Prostate gland (tissue), 2 donors: ENCODE data around the gene PANX1. TPM values are rescaled to one million over a fixed set of nuclear protein-coding genes. Genes with fewer than 3 reads are reported as not detected.

Experiments
- DNase-seq: peaks from one replicate; pipeline ENCODE4 v3.0.0-alpha.2; 2019; ENCODE audit warnings: low spot score
- H3K27ac ChIP-seq, 2 donors: fragments of 200-600 bp; sonication (generic); 2 replicates each; pipeline ENCODE4 v1.5.1; 2017 to 2019
- H3K27me3 ChIP-seq: fragments of 200-600 bp; sonication (generic); replicated peaks from 2 replicates; pipeline ENCODE4 v1.5.1; 2019; ENCODE audit not compliant: insufficient read depth
- H3K36me3 ChIP-seq, 2 donors: fragments of 200-600 bp; sonication (generic); 1 replicate in 1 of 2; 2 replicates in 1 of 2; pipeline versions ENCODE4 v1.5.1 to v1.8.1; 2017 to 2019
- H3K4me1 ChIP-seq: fragments of 200-600 bp; sonication (generic); replicated peaks from 2 replicates; pipeline ENCODE4 v1.5.1; 2019
- H3K4me3 ChIP-seq, 2 donors: fragments of 200-600 bp; sonication (generic); 2 replicates each; pipeline ENCODE4 v1.5.1; 2017 to 2019
- H3K9me3 ChIP-seq: fragments of 200-600 bp; sonication (generic); 2 replicates; pipeline ENCODE4 v1.5.1; 2017
- CTCF ChIP-seq, 4 experiments: fragments of 200-600 bp in 2 of 4; fragments of 450-650 bp in 2 of 4; sonication (generic) in 2 of 4; IDR thresholded peaks; 1 replicate in 3 of 4; 2 replicates in 1 of 4; pipeline ENCODE4 v1.5.1; 2016 to 2019; ENCODE audit warnings: antibody characterized with exemption in 4 of 4, mild to moderate bottlenecking in 2 of 4, moderate library complexity in 2 of 4
- POLR2A ChIP-seq: fragments of 450-650 bp; IDR thresholded peaks from one replicate; pipeline ENCODE4 v1.6.1; 2016; ENCODE audit warnings: antibody characterized with exemption, mild to moderate bottlenecking
- POLR2AphosphoS5 ChIP-seq: sonication (generic); formaldehyde crosslinking; IDR thresholded peaks from one replicate; pipeline ENCODE4 v1.6.1; 2017; ENCODE audit warnings: antibody characterized with exemption
- WGBS: methylation state at CpG from one replicate; pipeline ENCODE4 v1.1.5; 2018; 5-methylcytosine and 5-hydroxymethylcytosine counted together
- intact Hi-C: fragments of 100-400 bp; cut with DNase I; formaldehyde crosslinking; loops from one replicate; pipeline ENCODE4 v1.14.2; 2022
- total RNA-seq, 2 donors: library from RNA; depleted of rRNA; stranded (reverse); fragments of >200 nt; gene quantifications; one replicate each; pipeline ENCODE4 v1.1.0, GENCODE V29; 2016

Gene PANX1
- total RNA-seq, 2 donors from 2014 or later = 12.9 to 51.2 TPM

DNA sequence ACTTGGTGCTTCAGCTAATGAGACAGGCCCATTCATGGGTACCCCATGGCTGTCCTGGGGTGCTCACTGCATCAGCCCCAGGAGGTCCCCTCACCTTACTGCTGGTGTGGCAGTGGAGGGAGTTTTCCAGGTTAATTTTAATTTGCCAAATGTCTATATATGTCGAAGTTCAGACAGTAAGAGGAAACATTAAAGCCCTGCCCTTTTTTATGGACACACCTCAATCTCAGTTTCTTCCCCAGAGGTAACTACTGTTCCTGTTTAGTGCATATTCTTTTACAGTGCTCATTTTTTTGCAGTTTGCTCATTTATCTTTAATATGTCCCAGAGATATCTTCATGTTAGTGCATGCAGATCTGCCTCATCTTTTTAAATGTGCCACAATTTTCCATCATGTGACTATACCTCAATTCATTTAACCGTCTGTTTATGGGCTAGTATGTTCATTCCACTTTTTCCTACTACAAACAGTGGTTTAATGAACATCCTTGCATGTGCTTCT lies 11.6 kb downstream of the PANX1 start:
- no peak overlapping the region for H3K27ac ChIP-seq
- intact Hi-C loops = no loop called here
- H3K27me3 ChIP-seq = no peaks in the 10 kb centered on the region
- H3K9me3 ChIP-seq = no peaks in the 10 kb centered on the region
- TF ChIP-seq POLR2AphosphoS5 = no peak
- no peak for TF ChIP-seq POLR2A
- TF ChIP-seq CTCF (IDR thresholded peaks at IDR 0.05) = no peak
- H3K4me3 ChIP-seq = no peak overlapping the region
- H3K4me1 ChIP-seq = no peaks in the 10 kb centered on the region
- no peak for DNase-seq
- 77% methylated on average over 2 of the region's 2 CpGs for WGBS
- no peaks in the 10 kb centered on the region for H3K36me3 ChIP-seq

DNA sequence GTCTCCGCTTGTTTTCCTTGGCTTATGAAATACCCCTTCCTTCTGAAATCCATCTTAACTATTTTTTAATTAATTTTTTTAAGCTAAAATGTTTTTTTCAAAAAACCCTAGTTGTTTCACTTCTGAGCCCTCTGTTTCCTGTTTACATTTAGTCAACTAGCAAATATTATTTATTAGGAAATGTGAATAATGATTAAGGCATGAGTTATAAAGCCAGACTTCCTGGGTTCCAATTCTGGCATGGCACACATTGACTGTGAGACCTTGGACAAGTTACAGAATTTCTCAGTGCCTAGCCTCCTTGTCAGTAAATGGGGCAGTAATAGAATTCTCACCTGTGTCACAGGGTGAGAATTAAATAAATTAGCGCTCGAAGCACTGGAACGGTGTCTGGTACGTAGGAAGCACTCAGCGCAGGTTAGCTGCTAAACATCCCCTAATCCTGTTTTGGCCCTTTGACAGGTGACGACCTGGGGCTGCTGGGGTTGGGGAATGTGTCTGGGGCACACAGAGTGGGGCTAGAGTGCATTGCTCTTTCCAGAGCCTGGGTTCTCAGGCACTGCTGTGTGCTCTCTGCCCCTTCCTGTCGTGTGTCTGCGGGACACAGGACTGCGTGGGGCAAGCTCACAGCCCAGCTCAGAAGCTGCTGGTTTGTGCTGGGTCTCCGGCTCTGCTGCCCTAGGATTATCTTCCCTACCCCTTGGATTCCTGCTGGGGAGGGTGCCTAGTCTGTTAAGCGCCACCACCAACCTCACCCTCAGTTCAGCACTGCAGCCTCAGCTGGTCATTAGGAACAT lies 13.1 kb downstream of the PANX1 start:
- Histone ChIP-seq H3K4me3 (no peak overlapping the region), H3K4me1 (no peaks in the 10 kb centered on the region), H3K36me3 (no peaks in the 10 kb centered on the region), H3K9me3 (no peaks in the 10 kb centered on the region), H3K27me3 (no peaks in the 10 kb centered on the region), H3K27ac (no peak overlapping the region)
- DNase-seq = no peak
- intact Hi-C loops = no loop called here
- WGBS = 93% methylated on average over 12 of the region's 12 CpGs
- TF ChIP-seq POLR2A = no peak
- no peak for TF ChIP-seq CTCF (IDR thresholded peaks at IDR 0.05)
- TF ChIP-seq POLR2AphosphoS5 = no peak

GRCh38 chr11:94142308-94143281 lies 14.0 kb downstream of the PANX1 start:
- Histone ChIP-seq H3K9me3 (no peaks in the 10 kb centered on the region), H3K27ac (no peak overlapping the region), H3K4me3 (no peak overlapping the region), H3K4me1 (no peaks in the 10 kb centered on the region), H3K36me3 (no peaks in the 10 kb centered on the region), H3K27me3 (no peaks in the 10 kb centered on the region)
- intact Hi-C loops = no loop called here
- DNase-seq = no peak
- WGBS = 84% methylated on average over 7 of the region's 7 CpGs
- TF ChIP-seq CTCF (IDR thresholded peaks at IDR 0.05) (no peak), POLR2A (no peak), POLR2AphosphoS5 (no peak)

GRCh38 chr11:94144216-94144615 lies 15.6 kb downstream of the PANX1 start:
- H3K9me3 ChIP-seq = no peaks in the 10 kb centered on the region
- H3K4me3 ChIP-seq = no peak overlapping the region
- no peak overlapping the region for H3K27ac ChIP-seq
- WGBS = 89% methylated on average over 3 of the region's 3 CpGs
- no peaks in the 10 kb centered on the region for H3K27me3 ChIP-seq
- DNase-seq = no peak
- no peaks in the 10 kb centered on the region for H3K36me3 ChIP-seq
- no peak for TF ChIP-seq CTCF (IDR thresholded peaks at IDR 0.05)
- no peak for TF ChIP-seq POLR2A
- no peak for TF ChIP-seq POLR2AphosphoS5
- intact Hi-C loops = loop anchor here (1.0 kb wide), 1 partner anchor 11 kb away; no protein-coding TSS in a partner anchor
- H3K4me1 ChIP-seq = no peaks in the 10 kb centered on the region
